ENCODE results near the gene CLDN5.

CLDN5 gene

DNA sequence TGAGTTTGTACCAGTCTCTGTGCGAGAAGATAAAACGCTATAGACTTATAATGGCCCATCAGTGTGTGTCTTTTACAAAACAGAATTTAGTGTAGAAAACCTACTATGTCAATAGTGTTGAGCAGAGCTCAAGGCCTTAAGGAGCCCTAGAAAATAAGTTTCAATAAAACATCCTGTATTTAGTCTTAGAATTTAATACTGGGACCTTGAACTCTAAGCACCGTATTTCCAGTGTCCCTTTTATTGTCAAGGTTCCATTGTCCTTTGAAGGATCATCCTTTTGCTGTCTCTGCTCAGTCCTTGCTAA lies 27.9 kb downstream of the CLDN5 start:
- TF ChIP-seq GATA3 (IDR thresholded peaks at IDR 0.05; ENCODE audit: low read depth, low read length) (no peak), GATA2 (IDR thresholded peaks at IDR 0.05; ENCODE audit: low read depth, low read length) (no peak)

DNA sequence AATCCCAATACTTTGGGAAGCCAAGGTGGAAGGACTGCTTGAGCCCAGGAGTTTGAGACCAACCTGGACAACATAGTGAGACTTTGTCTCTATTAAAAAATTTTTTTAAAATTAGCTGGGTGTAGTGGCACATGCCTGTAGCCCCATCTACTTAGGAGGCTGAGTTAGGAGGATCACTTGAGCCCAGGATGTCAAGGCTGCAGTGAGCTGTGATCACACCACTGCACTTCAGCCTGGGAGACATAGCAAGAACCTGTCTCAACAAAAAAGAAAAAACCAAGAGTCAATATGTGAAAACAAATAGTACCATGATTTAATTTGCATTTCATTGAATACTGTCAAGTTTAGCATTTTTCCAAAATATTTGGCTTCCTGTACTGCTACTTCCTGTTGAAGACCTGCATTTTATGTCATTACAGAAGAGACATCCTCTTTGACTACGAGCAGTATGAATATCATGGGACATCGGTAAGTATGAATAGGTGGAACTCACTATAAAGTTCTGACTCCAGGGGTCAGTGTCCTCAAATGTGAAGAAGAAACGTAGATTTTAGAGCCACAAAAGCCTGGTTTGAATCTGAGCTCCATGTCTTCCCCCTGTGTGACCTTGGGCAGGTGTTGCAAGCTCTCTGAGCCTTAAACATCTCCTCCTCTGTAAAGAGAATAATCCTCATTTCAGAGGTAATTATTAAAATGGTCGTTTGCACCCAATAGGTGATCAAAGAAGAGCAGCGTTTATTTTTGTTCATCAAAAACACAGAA lies 28.5 kb downstream of the CLDN5 start:
- TF ChIP-seq GATA3 (IDR thresholded peaks at IDR 0.05; ENCODE audit: low read depth, low read length) = no peak
- TF ChIP-seq GATA2 (IDR thresholded peaks at IDR 0.05; ENCODE audit: low read depth, low read length) = no peak

GRCh38 chr22:19494676-19495173 lies 29.5 kb downstream of the CLDN5 start:
- TF ChIP-seq GATA3 (IDR thresholded peaks at IDR 0.05; ENCODE audit: low read depth, low read length) (no peak), GATA2 (IDR thresholded peaks at IDR 0.05; ENCODE audit: low read depth, low read length) (no peak)

DNA sequence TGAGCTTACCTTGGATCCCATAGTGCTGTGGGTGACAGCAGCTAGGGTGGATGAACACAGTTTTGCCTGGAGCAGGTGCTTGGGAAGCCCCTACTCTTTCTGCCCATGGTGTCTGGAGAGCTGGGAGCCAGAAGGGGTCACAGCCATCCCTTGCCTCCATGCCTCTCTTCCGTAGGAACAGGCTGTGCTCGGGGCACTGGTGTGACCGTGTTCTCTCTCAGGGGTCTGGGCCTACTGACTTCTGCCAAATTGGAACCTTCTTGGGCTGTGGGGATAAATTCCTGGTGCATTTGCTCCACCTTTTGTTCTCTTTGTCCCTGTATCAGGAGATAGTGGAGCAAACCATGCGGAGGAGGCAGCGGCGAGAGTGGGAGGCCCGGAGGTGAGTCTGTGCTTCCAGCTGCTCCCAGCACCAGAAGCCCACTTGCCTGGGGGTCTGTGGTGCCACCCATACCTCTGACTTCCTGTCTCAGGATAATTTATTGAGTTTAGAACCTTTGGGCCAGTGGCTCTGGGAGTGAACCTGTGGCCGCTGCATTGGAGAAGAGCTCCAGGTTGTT lies 30.1 kb downstream of the CLDN5 start:
- TF ChIP-seq GATA3 (IDR thresholded peaks at IDR 0.05; ENCODE audit: low read depth, low read length) = no peak
- TF ChIP-seq GATA2 (IDR thresholded peaks at IDR 0.05; ENCODE audit: low read depth, low read length) = no peak

GRCh38 chr22:19492504-19493174 lies 31.6 kb downstream of the CLDN5 start:
- TF ChIP-seq GATA2 (IDR thresholded peaks at IDR 0.05; ENCODE audit: low read depth, low read length) = no peak
- no peak for TF ChIP-seq GATA3 (IDR thresholded peaks at IDR 0.05; ENCODE audit: low read depth, low read length)

GRCh38 chr22:19490628-19491230 lies 33.5 kb downstream of the CLDN5 start:
- TF ChIP-seq GATA3 (IDR thresholded peaks at IDR 0.05; ENCODE audit: low read depth, low read length) (no peak), GATA2 (IDR thresholded peaks at IDR 0.05; ENCODE audit: low read depth, low read length) (no peak)

- TF ChIP-seq GATA3 (IDR thresholded peaks at IDR 0.05; ENCODE audit: low read depth, low read length) = no peak
- no peak for TF ChIP-seq GATA2 (IDR thresholded peaks at IDR 0.05; ENCODE audit: low read depth, low read length)
These were observed 35.0 kb downstream of the CLDN5 start for GRCh38 chr22:19488884-19489843.

DNA sequence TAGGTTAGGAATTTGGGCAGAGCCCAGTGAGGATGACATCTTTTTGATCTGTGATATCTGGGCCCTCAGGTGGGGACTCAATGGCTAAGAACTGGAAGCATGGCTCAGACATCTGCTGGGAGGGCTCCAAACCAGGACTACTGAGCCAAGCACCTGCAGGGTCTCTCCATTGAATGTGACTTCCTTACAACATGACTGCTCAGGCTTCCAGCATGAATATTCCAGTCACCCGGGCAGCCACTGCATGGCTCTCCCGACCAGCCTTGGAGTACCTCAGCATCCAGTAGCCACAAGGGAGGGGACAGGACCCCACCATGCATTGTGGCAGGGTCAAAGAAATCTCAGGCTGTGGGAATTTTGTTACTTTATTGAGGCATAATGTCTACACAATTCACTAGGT lies 35.9 kb downstream of the CLDN5 start:
- TF ChIP-seq GATA3 (IDR thresholded peaks at IDR 0.05; ENCODE audit: low read depth, low read length) = no peak

DNA sequence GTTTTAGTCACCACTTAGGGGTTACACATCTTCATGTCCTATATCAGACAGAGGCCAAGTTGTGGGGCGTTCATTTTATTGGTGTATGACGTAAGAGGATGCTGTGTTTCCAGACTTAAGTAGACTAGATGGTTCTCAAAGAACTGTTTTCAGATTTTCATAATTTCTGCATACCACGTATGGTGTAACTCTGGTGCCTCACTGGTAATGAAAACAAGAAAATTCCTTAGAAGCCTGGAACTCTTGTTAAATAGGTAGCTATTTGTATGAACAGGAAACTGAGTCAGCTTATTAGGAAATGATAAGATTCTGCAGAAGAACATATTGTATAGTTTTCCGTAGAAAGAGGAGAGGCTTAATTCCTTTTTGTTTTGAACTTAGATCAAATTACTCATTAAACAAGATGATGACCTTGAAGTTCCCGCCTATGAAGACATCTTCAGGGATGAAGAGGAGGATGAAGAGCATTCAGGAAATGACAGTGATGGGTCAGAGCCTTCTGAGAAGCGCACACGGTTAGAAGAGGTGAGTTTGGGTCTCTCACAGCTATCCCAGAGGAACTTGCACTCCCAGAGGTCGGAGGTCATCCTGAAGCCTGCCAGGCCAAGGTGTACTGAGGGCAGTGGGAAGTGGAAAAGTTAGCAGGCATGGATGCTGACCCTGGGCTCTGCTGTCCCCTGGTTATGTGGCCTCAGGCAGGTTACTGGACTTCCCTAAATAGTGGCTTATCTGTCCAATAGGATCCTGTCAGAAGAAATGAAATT lies 40.5 kb downstream of the CLDN5 start:
- TF ChIP-seq GATA3 (IDR thresholded peaks at IDR 0.05; ENCODE audit: low read depth, low read length) (no peak), GATA2 (IDR thresholded peaks at IDR 0.05; ENCODE audit: low read depth, low read length) (no peak)

GRCh38 chr22:19482297-19482696 lies 41.9 kb downstream of the CLDN5 start:
- TF ChIP-seq GATA3 (IDR thresholded peaks at IDR 0.05; ENCODE audit: low read depth, low read length) (no peak), GATA2 (IDR thresholded peaks at IDR 0.05; ENCODE audit: low read depth, low read length) (no peak)

DNA sequence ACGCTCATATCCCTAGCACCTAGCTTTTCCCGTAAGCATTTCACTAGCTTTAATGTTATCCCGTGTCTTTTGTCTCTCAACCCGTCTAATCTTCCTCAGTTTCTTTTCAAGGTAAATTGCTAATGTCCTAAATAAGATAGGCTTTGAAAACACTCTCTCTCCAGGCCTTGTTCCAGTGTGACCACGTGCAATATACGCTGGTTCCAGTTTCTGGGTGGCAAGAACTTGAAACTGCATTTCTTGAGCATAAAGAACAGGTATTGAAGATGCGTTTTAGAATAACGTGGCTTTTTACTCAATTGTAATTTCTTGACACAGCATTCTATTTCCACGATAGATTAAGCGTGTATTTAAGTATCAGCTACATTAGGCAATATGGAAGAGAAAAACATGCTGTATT lies 43.4 kb downstream of the CLDN5 start:
- TF ChIP-seq GATA2 (IDR thresholded peaks at IDR 0.05; ENCODE audit: low read depth, low read length) (no peak), GATA3 (IDR thresholded peaks at IDR 0.05; ENCODE audit: low read depth, low read length) (no peak)

DNA sequence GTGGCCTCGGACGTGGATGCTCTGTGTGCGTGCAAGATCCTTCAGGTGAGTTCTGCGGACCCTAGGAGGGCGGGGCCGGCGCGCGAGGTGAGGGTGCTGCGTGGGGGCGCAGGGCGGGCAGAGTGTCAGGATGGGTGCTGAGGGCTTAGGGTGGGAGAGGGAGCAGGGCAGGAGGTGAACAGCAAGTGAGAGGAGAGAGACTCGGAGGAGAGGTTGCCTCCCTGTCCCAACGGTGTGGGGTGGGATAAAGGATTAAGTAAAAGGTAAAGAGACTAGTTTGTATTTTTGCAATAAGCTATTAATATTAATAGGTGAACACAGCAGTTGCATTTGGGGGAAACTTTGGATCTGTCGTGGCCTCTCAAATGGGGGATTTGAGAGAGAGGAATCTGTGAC lies 44.0 kb downstream of the CLDN5 start:
- TF ChIP-seq GATA3 (IDR thresholded peaks at IDR 0.05; ENCODE audit: low read depth, low read length) (no peak), GATA2 (IDR thresholded peaks at IDR 0.05; ENCODE audit: low read depth, low read length) (no peak)
